Esophagus squamous epithelium (tissue), 5 donors: Measurements from ENCODE around the gene TMEM184B. TPM values are rescaled to one million over a fixed set of nuclear protein-coding genes. Genes with fewer than 3 reads are reported as not detected.

ENCODE experiments used
- DNase-seq: peaks from one replicate; lab custom pipeline; 2025; lab: John Stamatoyannopoulos, UW
- H3K27ac ChIP-seq, 4 donors: fragments of 200-600 bp; sonication (generic); one replicate each; pipeline ENCODE4 v1.5.1; 2016 to 2019; ENCODE audit warnings: mild to moderate bottlenecking in 1 of 4
- H3K27me3 ChIP-seq, 4 donors: fragments of 200-600 bp; sonication (generic); 1 replicate in 3 of 4; 2 replicates in 1 of 4; pipeline versions ENCODE4 v1.5.1 to v1.6.0; 2017 to 2021; ENCODE audit warnings: antibody characterized with exemption in 1 of 4
- H3K36me3 ChIP-seq, 3 donors: fragments of 200-600 bp; sonication (generic); one replicate each; pipeline ENCODE4 v1.5.1; 2016 to 2019
- H3K4me1 ChIP-seq, 3 donors: fragments of 200-600 bp; sonication (generic); one replicate each; pipeline ENCODE4 v1.5.1; 2017 to 2019
- H3K4me3 ChIP-seq, 4 donors: fragments of 200-600 bp; sonication (generic); 1 replicate in 3 of 4; 2 replicates in 1 of 4; pipeline ENCODE4 v1.5.1; 2016 to 2019; ENCODE audit warnings: mild to moderate bottlenecking in 2 of 4, moderate library complexity in 1 of 4
- H3K9me3 ChIP-seq, 3 donors: fragments of 200-600 bp; sonication (generic); one replicate each; pipeline ENCODE4 v1.5.1; 2016 to 2019
- POLR2A ChIP-seq, 4 donors: fragments of 450-650 bp; IDR thresholded peaks; one replicate each; pipeline ENCODE4 v1.6.1; 2017; ENCODE audit warnings: antibody characterized with exemption in 4 of 4, mild to moderate bottlenecking in 4 of 4, moderate library complexity in 3 of 4
- WGBS, 2 donors: methylation state at CpG; one replicate each; pipeline ENCODE4 v1.1.5; 2018; 5-methylcytosine and 5-hydroxymethylcytosine counted together
- intact Hi-C: fragments of 100-400 bp; cut with DNase I; formaldehyde crosslinking; loops from one replicate; pipeline ENCODE4 v1.15.0; 2022
- total RNA-seq, 4 donors: library from RNA; depleted of rRNA; stranded (reverse); fragments of >200 nt; gene quantifications; one replicate each; pipeline ENCODE4 v1.1.0, GENCODE V29; 2016
- TF ChIP-seq, protein P1 (sequence below), 6 experiments: fragments of 450-650 bp in 4 of 6; fragments of 200-600 bp in 2 of 6; sonication (generic) in 2 of 6; IDR thresholded peaks; one replicate each; pipeline ENCODE4 v1.5.1; 2016 to 2019; ENCODE audit warnings: antibody characterized with exemption in 6 of 6, mild to moderate bottlenecking in 4 of 6, moderate library complexity in 4 of 6
- donor health status: DM: yes; HTN: yes; CAD: no.

Gene TMEM184B
- total RNA-seq, 4 donors from 2014 or later, result 22.5 to 55.1 (median 28.3) TPM

DNA sequence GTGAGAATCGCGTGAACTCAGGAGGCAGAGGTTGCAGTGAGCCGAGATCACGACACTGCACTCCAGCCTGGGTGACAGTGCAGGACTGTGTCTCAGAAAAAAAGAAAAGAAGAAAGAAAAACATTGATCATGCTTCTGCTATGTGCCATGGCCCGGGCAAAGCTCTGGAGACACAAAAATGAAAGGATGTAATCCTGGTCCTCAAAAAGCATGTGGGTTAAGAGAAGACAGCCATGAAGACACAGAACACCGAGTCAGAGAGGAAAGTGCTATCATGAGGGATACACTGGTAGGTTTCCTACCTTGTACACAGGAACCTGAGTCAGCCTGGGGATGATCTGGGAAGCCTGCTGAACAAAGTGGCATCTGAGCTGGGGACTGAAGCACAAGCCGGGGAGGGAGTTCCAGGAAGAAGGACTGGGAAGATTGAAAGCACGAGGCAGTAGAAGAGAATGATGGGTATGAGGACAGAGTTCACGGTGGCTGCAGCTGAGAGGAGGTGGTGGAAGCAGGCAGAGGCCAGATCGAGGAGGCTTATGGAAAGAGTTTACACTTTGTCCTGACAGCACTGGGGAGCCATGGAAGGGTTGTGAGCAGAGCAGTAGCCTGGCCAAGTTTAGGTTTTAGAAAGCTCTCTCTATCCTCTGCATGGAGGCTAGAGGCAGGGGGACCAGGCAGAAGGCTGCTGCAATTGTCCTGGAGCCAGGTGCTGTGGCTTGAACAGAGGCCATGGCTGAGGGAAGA, 80.9 kb downstream of the TMEM184B start:
- Histone ChIP-seq H3K4me1 (peaks cover 0 to 26% (median 7%) of the 10 kb centered on the region in 3 donors), H3K27me3 (no peaks in the 10 kb centered on the region), H3K27ac (no peak overlapping the region), H3K36me3 (no peaks in the 10 kb centered on the region), H3K4me3 (no peak overlapping the region), H3K9me3 (no peaks in the 10 kb centered on the region)
- no peak for DNase-seq
- intact Hi-C loops, result no loop called here
- WGBS, 2 donors, result 75 to 81% methylated on average over 10 of the region's 10 CpGs
- TF ChIP-seq, protein P1, sequence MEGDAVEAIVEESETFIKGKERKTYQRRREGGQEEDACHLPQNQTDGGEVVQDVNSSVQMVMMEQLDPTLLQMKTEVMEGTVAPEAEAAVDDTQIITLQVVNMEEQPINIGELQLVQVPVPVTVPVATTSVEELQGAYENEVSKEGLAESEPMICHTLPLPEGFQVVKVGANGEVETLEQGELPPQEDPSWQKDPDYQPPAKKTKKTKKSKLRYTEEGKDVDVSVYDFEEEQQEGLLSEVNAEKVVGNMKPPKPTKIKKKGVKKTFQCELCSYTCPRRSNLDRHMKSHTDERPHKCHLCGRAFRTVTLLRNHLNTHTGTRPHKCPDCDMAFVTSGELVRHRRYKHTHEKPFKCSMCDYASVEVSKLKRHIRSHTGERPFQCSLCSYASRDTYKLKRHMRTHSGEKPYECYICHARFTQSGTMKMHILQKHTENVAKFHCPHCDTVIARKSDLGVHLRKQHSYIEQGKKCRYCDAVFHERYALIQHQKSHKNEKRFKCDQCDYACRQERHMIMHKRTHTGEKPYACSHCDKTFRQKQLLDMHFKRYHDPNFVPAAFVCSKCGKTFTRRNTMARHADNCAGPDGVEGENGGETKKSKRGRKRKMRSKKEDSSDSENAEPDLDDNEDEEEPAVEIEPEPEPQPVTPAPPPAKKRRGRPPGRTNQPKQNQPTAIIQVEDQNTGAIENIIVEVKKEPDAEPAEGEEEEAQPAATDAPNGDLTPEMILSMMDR (IDR thresholded peaks at IDR 0.05), result no peak
- TF ChIP-seq POLR2A (IDR thresholded peaks at IDR 0.05), result no peak

DNA sequence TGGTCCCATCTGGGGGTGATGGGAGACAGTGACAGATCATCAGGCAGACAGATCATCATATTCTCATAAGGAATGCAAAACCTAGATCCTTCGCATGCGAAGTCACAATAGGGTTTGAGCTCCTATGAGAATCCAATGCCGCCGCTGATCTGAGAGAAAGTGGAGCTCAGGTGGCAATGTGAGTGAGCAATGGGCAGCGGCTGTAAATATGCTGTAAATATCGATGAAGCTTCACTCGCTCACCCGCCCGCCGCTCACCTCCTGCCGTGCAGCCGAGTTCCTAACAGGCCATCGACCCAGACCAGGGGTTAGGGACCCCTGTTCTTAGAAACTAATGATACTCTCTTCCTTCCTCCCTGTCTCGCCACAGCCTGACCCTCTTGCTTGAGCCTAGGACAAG, 81.8 kb downstream of the TMEM184B start:
- H3K27me3 ChIP-seq, result no peaks in the 10 kb centered on the region
- no peak overlapping the region for H3K4me3 ChIP-seq
- peaks cover 0 to 33% (median 7%) of the 10 kb centered on the region in 3 donors for H3K4me1 ChIP-seq
- WGBS, 2 donors, result 91 to 92% methylated on average over 14 of the region's 14 CpGs
- no peak for DNase-seq
- TF ChIP-seq POLR2A (IDR thresholded peaks at IDR 0.05), result no peak
- TF ChIP-seq, protein P1 (IDR thresholded peaks at IDR 0.05), result no peak
- no peak overlapping the region for H3K27ac ChIP-seq
- H3K9me3 ChIP-seq, result no peaks in the 10 kb centered on the region
- H3K36me3 ChIP-seq, result no peaks in the 10 kb centered on the region
- intact Hi-C loops, result no loop called here

DNA sequence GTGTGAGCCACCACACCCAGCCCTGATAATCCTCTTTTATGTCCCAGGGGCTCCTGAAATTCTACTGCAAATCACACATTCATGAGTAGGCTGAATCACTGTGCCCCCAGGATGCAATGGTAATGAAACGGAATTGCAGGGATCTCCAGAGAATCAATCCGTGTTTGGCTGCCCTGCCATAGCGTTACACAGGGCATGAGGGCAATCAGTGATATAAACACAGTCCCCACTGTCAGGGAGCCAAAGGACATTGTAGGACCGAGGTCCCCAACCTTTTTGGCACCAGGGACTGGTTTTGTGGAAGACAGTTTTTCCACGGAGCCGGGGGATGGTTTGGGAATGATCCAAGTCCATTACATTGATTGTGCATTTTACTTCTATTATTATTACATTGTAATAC, 82.2 kb downstream of the TMEM184B start:
- DNase-seq, result no peak
- TF ChIP-seq POLR2A (IDR thresholded peaks at IDR 0.05), result no peak
- TF ChIP-seq, protein P1 (IDR thresholded peaks at IDR 0.05), result no peak

DNA sequence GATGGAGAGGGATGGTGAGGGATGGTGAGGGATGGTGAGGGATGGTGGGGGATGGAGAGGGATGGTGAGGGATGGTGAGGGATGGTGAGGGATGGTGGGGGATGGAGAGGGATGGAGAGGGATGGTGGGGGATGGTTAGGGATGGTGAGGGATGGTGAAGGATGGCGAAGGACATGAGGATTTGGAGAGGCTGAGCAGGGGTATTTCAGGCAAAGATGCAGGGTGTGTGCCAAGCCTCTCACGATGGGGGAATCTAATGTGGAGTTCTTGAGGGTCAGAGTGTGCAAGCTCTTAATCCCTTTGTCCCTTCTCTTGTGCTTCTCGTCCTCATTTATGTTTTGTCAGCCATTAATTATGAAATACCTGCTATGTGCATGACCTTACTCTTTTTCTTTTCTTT, 83.7 kb downstream of the TMEM184B start:
- no peaks in the 10 kb centered on the region for H3K36me3 ChIP-seq
- no peaks in the 10 kb centered on the region for H3K9me3 ChIP-seq
- no peaks in the 10 kb centered on the region for H3K27me3 ChIP-seq
- WGBS, 2 donors, result 69 to 80% methylated on average over 3 of the region's 3 CpGs
- no peak for DNase-seq
- no peak overlapping the region for H3K27ac ChIP-seq
- peaks cover 0 to 27% (median 3%) of the 10 kb centered on the region in 3 donors for H3K4me1 ChIP-seq
- intact Hi-C loops, result no loop called here
- no peak overlapping the region for H3K4me3 ChIP-seq
- no peak for TF ChIP-seq POLR2A (IDR thresholded peaks at IDR 0.05)
- TF ChIP-seq, protein P1 (IDR thresholded peaks at IDR 0.05), result no peak

More for the DNA sequence above, 82.2 kb downstream of the TMEM184B start:
- Histone ChIP-seq H3K9me3 (no peaks in the 10 kb centered on the region), H3K27me3 (no peaks in the 10 kb centered on the region), H3K4me3 (no peak overlapping the region), H3K36me3 (no peaks in the 10 kb centered on the region), H3K4me1 (peaks cover 0 to 33% (median 7%) of the 10 kb centered on the region in 3 donors), H3K27ac (no peak overlapping the region)
- 44 to 64% methylated on average over 6 of the region's 6 CpGs for WGBS, 2 donors
- intact Hi-C loops, result no loop called here

DNA sequence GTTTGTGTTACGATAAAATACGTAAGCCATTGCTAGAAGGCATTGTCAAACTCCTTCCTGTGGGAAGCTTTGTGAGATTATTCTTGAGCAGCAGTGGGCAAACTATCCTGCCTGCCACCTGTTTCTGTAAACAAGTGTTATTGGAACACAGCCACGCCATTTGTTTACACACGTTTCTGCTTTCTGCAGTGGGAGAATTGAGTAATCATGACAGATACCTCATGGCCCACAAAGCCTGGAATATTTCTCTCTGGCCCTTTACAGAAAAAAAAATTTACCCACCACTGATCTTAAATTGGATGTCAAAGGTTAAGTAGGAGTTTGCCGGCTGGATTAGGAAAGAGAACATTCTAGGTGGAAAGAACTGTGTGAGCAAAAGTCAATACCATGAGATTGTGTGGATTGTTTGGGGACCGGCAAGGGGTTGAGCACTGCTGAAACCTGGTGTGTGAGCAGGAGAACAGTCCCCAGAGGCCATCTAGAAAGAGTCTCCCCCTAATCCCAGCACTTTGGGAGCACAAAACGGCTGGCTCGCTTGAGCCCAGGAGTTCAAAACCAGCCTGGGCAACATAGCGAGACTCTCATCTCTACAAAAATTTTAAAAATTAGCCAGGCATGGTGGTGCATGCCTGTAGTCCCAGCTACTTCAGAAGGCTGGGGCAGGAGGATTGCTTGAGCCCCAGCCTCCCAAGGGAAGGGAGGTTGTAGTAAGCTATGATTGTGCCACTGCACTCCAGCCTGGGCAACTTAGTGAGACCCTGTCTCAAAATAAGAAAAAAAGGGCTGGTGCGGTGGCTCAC, 85.2 kb downstream of the TMEM184B start:
- Histone ChIP-seq H3K4me1 (peaks cover 0 to 18% (median 0%) of the 10 kb centered on the region in 3 donors), H3K27ac (no peak overlapping the region), H3K4me3 (no peak overlapping the region), H3K36me3 (no peaks in the 10 kb centered on the region), H3K27me3 (no peaks in the 10 kb centered on the region), H3K9me3 (no peaks in the 10 kb centered on the region)
- TF ChIP-seq POLR2A (IDR thresholded peaks at IDR 0.05), result no peak
- TF ChIP-seq, protein P1 (IDR thresholded peaks at IDR 0.05), result no peak
- no peak for DNase-seq
- intact Hi-C loops, result no loop called here
- WGBS, 2 donors, result 43 to 49% methylated on average over 10 of the region's 10 CpGs
